HG03520 (cell line): ENCODE measurements around the gene LIMA1.
"Not testable (repeated sequence)": the region's sequence is repeated elsewhere in the genome, so short reads cannot be mapped to it uniquely, and the experiment has no call there.

Experiments used
- ATAC-seq: cut with Tn5 transposase; IDR thresholded peaks from one replicate; pipeline ENCODE4 v1.9.1; 2021; ENCODE audit warnings: mild to moderate bottlenecking, moderate library complexity; ENCODE audit not compliant: unreplicated experiment

Gene LIMA1

GRCh38 chr12:50148011-50148410, 135.3 kb downstream of the LIMA1 start:
- ATAC-seq, result not testable (repeated sequence)

GRCh38 chr12:50147281-50147680, 136.0 kb downstream of the LIMA1 start:
- no peak for ATAC-seq

DNA sequence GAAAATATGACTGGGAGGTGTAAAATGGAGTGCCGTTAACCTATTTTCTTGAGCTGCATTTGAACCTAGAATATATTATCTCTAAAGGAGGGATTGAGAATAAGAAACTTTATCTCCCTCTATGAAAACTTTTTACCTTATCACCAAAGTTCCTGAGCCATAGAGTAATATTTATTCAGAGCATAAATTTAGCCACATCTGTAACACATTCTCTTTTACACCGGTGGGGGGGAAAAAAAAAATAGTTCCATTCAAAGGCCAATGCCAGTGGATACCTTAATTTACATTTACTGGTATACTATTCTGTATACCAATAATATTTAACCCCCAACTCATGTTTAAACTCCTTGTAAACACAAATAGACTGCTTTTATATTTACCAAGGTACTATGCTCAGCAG, 137.9 kb downstream of the LIMA1 start:
- ATAC-seq, result no peak

GRCh38 chr12:50142993-50143392, 140.3 kb downstream of the LIMA1 start:
- ATAC-seq, result no peak

- ATAC-seq, result no peak
These were observed 150.7 kb downstream of the LIMA1 start for GRCh38 chr12:50132505-50133135.

- ATAC-seq, result no peak
These were observed 154.0 kb downstream of the LIMA1 start for GRCh38 chr12:50129290-50129689.

DNA sequence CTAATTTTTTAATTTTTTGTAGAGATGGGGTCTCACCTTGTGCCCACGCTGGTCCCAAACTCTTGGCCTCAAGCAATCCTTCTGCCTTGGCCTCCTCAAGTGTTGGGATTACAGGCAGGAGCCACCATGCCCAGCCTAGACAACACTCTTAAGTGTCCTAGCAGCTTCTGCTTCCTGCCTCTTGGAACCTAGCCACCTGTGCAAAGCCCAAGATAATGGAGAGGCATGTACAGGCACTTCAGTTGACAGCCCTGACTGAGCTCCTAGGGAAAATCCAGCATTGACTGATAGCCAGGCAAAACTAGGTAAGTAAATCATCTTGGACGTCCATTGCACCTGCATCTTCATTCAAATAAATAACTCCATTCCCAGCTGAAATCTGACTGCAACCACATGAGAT, 155.8 kb downstream of the LIMA1 start:
- no peak for ATAC-seq
